HuH-7 (cell line): ENCODE measurements around the gene F12.

Experiments
- DNase-seq: peaks from one replicate; pipeline ENCODE4 v3.0.0; 2011; ENCODE audit warnings: low spot score

F12 gene

GRCh38 chr5:177354711-177355110 is 54.7 kb downstream of the F12 start:
- DNase-seq = no peak

DNA sequence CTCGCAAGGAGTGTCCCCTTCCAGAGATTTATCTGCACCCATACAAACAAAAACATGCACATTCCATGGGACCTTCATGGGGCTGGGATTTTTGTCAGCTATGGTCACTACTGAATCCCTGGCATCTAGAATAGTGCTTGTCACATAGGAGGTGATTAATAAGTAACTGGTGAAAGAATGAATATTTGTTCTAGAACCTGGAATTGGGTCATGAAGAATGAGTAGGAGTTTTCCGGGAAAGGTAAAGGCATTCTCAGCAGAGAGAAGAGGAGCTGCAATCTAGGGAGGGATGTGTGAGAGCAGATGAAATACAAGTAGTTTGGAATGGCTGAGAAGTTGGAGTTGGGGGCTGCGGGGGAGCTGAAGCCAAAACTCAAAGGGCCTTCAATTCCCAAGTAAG is 55.1 kb downstream of the F12 start:
- DNase-seq = no peak

GRCh38 chr5:177353093-177353492 is 56.3 kb downstream of the F12 start:
- DNase-seq = no peak
